GM18519 (cell line): Measurements from ENCODE around the gene SLC2A3.
A peak's percentile ranks its signal among the peaks of the same experiment; 100 is the strongest.
"Not testable (repeated sequence)": the region's sequence is repeated elsewhere in the genome, so short reads cannot be mapped to it uniquely, and the experiment has no call there.

Experiments used
- ATAC-seq: cut with Tn5 transposase; IDR thresholded peaks from one replicate; pipeline ENCODE4 v1.9.1; 2021; ENCODE audit warnings: mild to moderate bottlenecking, moderate library complexity; ENCODE audit not compliant: unreplicated experiment, low FRiP score

The SLC2A3 gene

DNA sequence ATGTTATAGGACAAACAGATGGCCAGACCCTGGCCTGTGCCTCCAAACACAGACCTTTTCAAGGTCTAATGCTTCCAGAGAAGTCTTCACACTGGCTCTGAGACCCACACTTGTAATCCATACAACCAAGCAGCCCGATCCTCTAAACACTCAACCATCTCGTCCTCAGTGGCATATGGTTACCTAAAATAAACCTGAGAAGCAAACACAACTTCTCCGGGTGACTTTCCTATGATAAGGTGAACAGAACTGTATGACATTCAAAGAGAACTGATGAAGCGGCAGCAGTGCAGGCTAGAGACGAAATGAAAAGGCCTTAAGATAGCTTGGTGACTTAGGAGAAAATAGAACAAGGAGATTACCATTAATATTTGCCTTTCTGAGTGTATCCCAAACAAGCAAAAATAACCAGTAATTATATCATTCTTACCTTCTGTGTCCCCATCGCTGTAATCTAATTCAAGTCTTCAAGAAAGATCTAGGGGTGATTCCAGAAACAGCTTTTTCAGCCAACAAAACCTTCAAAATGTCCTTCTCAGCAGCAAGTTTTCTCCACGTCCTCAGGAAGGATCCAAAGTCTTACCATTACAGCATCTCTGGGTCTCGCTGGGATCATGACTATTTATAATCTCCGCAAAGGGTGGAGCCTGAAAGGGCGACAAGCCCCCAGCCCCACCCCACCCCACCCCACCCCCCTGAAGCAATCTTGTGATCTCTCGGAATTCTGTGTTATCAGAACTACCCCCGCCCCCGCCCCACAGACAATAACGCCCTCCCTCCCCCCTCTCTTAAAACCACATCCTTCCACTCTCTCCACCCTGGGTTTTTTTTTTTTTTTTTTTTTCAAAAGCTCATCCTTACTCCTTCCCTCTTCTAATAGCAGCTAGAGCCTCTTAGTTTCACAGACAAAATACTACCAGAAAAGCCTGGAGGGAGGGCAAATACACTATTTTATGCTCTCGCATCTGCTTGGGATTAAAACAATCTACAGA lies at the start of gene SLC2A3:
Gene SLC2A3 (minus strand): TSS at position 598 of the 992 bp plus-strand sequence. CDS start 153 bp downstream, at position 445.
- no peak for ATAC-seq

DNA sequence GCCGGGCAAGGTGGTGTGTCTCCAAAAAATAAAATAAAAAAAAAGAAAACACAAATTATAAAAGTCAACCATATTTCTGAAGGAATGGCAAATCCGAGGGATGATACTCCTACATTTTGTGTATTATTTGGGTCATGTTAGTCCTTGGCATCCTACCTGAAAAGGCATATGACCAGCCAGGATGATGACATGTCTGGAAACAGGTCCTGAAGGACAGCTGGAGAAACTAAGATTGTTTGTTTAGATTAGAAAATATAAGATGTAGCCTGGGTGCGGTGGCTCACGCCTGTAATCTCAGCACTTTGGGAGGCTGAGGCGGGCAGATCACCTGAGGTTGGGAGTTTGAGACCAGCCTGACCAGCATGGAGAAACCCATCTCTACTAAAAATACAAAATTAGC lies 48.9 kb upstream of the SLC2A3 start:
- no peak for ATAC-seq

DNA sequence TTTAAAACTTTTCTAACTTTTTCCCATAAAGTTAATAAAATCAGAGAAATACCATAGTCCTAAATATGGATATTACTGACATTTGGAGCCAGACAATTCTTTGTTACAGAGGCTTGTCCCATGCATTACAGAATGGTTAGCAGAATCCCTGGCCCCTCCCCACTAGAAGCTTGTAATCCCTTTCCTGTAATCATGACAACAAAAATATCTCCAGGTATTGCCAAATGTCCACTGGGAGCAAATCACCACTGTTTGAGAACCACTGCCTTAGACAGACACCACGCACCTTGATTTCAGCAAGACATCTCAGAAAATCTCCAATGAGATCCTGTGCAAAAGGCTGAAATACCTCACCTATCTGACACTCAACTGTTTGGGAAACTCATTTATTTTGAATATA lies 47.5 kb upstream of the SLC2A3 start:
- ATAC-seq: not testable (repeated sequence)

DNA sequence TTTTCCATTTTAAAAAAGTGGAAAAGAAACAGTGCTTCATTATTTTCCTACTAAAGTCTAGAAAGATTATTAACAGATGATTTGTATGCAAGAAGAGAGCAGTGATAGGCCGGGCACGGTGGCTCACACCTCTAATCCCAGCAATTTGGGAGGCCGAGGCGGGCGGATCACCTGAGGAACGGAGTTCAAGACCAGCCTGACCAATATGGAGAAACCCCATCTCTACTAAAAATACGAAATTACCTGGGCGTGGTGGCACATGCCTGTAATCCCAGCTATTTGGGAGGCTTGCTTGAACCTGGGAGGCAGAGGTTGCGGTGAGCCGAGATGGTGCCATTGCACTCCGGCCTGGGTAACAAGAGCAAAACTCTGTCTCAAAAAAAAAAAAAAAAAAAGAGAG lies 47.0 kb upstream of the SLC2A3 start:
- ATAC-seq: not testable (repeated sequence)

DNA sequence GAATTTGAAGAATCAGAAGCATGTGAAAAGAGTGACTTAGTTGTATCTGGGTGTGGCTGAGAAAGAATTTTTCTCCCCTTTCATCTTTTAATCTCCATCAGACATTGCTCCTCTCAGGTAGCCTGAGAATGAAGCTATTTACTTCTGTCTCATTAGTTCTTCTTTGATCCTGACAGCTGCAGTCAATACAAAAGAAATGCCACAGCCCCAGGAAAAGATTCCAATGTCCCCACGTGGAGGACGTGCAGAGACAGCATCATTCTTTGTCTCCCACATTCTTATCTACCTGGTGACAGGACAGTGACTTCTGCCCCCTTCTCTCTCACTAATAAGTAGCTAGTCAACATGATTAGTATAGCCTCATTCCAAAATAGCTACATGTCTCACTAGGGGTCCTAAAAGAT lies 46.3 kb upstream of the SLC2A3 start:
- ATAC-seq: not testable (repeated sequence)

DNA sequence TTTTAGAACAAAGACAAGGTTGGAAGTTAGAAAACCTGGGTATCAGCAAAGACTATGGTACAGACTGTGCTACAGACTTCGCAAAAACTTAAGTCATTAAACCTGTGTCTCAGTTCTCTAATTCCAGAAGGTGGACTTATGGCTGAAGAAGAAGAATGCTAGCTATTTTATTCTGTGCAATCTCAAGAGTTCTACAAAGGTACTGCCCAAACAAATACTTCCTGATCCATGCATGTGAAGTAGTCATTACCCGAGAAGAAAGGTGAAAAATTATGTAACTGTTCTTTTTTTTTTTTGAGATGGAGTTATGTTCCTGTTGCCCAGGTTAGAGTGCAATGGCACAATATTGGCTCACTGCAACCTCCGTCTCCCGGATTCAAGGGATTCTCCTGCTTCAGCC lies 45.5 kb upstream of the SLC2A3 start:
- no peak for ATAC-seq

DNA sequence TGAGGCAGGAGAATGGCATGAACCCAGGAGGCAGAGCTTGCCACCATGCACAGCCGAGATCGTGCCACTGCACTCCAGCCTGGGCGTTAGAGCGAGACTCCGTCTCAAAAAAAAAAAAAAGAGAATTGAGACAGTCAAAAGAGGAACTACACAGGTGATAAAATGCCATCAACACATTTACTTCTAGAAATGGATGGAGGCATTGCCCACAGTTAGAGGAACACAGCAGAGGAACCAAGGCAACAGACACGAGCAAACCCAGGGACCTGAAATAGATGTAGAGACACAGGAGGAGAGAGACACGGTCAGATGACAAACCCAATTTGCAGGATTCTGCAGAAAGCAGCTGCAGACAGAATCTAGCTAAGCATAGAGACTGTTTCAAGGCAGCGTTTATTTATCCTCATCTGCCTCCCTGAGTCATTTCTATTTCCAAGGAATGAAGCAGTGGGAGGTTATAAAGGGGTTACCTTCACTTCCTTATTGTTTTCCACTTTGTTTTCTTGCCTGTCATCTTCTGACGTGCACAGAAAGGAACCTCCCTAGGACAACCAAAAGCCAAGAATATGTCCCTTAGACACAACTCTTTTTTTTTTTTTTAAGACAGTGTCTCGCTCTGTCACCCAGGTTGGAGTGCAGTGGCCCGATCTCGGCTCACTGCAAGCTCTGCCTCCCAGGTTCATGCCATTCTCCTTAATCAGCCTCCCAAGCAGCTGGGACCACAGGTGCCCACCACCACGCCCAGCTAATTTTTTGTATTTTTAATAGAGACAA lies 41.6 kb upstream of the SLC2A3 start:
- ATAC-seq: not testable (repeated sequence)

DNA sequence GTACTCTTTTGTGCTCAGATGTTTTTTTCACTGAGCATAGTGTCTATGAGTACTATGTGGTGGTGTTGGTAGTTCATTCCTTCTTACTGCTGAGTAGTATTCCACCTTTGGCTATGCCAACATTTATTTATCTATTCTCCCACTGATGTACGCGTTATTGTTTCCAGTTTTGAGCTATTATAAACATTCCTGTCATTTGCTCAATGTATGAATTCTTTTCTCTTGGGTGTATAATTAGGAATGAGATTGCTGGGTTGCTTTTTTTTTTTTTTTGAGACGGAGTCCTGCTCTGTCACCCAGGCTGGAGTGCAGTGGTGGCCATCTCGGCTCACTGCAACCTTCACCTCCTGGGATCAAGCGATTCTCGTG lies 37.5 kb upstream of the SLC2A3 start:
- no peak for ATAC-seq

DNA sequence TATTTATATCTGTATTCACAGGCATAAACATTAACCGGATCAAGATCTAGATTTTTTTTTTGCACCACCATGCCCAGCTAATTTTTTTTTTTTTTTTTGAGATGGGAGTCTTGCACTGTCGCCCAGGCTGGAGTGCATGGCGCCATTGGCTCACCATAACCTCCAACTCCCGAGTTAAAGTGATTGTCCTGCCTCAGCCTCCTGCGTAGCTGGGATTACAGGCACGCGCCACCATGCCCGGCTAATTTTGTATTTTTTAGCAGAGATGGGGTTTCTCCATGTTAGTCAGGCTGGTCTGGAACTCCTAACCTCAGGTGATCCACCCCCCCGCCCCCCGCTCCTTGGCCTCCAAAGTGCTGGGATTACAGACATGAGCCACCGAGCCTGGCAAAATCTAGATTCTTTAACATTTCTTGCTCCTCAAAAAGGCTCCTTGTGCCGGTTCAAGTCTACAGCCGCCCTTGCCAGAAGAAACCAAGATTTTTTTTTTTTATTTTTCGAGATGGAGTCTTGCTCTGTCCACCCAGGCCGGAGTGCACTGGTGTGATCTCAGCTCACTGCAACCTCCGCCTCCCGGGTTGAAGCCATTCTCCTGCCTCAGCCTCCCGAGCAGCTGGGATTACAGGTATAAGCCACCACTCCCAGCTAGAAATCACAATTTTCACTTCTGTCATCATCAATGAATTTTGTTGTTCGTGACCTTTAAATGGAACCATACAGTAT lies 36.9 kb upstream of the SLC2A3 start:
- ATAC-seq: no peak

DNA sequence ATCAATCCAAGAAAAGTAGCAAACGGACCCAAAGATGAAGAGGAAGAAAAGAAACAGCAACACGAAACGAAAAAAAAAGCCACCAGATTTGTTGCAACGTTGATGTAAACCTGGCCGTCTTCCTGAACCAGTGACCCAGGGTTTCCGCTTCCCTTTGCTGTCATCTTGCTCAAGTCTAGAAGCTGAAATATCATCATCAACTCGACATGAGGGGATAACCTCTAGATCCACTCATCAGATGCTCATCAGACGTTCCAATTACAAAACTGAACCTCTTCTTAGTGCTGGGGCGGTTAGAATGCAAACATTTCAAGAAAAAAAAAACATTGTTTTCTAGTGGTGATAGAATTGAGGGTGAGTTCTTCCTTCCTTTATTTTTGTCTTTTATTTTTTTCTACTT lies 36.3 kb upstream of the SLC2A3 start:
- ATAC-seq: not testable (repeated sequence)

DNA sequence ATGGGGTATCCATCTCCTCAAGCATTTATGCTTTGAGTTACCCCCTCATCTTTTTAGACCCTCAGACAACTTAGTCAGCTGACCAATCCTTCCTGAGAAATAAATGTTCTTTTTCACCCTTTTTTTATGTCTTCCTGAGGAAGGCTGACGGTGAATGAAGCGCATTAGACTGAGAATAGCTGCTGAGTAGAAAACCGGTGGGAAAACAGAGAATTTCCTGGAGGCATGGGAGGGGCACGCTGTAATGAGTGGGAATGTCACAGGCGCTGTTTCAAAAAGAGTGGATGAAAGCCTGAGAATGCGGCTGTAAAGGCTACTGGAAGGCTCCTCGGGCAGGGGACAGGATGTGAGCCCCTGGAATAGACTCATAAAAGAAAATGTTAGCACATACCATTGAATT lies 35.8 kb upstream of the SLC2A3 start:
- not testable (repeated sequence) for ATAC-seq

DNA sequence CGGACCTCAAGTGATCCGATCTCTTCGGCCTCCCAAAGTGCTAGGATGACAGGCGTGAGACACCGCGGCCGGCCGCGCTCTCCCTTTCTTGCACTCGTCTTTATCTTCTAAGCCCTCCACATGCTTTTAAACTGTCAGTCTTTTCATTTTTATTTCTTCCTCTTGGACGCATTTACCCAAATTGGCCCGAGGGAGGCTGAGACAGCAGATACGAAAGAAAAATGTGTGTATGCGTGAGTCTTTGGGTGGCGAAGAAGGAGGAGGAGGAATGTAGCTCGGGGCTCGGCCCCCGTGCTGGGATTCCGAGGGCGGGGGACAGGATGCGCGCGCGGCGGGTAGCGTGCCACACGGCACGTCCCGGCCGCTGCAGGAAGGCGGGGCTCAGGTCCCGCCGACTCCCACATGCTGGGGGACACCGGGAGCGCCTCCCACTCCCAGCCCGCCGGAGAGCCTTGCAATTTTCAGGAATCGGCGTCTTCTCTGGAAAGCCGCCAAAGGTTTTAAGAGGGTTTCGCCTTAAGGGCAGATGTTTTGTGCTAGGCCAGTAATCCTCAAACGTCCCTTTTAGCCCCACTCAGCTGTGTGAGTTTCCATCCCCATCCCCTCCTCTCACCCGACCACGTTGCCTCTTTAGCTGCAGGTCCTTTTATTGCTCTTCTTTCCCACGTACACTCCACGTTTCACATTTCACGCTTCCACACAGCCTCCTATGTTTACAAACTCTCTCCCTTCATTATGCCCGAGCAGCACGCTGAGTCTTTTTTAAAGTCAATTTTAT lies 34.7 kb upstream of the SLC2A3 start:
- ATAC-seq: peak; percentile 67

DNA sequence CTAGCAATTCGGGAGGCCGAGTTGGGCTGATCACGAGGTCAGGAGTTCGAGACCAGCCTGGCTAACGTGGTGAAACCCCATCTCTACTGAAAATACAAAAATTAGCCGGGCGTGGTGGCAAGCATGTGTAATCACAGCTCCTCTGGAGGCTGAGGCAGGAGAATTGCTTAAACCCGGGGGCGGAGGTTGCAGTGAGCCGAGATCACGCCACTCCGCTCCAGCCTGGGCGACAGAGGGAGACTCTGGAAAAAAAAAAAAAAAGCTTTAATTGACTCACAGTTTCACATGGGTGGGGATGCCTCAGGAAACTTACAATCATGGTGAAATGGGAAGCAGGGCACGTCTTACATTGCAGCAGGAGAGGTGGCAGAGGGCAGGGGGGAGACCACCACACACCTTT lies 30.6 kb upstream of the SLC2A3 start:
- ATAC-seq: no peak

DNA sequence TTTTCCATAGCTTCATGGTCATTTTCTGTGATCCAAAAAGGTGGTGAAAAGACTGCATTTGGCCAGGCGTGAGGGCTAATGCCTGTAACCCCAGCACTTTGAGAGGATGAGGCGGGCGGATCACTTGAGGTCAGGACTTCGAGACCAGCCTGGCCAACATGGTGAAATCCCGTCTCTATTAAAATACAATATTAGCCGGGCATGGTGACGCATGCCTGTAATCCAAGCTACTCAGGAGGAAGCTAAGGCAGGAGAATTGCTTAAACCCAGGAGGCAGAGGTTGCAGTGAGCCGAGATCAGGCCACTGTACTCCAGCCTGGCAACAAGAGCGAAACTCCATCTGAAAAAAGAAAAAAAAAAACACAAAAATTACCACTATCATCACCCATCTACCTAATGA lies 28.7 kb upstream of the SLC2A3 start:
- not testable (repeated sequence) for ATAC-seq

DNA sequence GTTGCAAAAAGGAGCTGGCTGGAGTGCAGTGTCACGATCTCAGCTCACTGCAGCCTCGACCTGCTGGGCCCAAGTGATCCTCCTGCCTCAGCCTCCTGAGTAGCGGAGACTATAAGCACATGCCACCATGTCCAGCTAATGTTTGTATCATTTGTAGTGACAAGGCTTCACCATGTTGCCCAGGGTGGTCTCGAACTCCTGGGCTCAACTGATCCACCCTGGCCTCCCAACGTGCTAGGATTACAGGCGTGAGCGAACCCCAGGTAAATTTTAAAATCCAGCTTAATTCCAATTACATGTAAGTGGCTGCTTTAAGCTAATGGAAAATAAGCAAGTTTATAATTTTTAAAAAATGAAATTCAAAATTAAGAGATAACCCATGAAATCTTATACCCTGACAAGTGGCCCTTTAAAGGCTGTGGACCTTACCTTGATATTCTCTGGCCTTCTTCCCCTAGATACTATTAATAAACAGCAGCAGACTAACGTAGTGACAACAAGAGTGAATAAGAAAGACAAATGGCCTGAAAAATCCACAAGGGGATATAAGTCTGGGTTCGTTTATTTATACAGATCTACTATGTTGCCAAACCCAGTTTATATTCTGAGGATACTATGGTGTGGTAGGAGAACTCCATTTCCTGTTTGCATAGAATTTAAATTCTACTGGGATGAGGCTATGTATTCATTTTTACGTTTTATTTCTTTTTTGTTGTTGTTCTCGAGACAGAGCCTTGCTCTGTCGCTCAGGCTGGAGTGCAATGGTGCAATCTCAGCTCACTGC lies 25.6 kb upstream of the SLC2A3 start:
- ATAC-seq: no peak

DNA sequence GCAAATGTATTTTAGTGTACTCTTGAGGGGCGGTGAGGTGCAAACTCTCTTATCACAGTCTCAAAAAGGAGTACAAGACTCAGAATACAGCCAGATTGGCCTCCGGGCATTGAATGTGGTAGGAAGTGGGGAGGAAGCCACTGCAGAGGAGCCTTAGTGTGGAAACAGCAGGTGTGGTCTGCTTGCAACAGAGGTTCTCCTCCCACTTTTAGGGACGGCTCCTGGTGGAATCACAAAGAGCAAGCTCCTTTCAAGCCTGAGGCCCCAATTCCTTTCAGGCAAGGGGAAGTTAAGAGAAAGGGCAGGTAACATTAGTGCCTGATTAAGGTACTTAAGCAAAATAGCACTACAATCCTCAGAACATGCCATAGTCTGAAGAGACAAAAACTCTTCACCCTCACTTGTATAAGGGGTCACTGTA lies 23.7 kb upstream of the SLC2A3 start:
- ATAC-seq: no peak

DNA sequence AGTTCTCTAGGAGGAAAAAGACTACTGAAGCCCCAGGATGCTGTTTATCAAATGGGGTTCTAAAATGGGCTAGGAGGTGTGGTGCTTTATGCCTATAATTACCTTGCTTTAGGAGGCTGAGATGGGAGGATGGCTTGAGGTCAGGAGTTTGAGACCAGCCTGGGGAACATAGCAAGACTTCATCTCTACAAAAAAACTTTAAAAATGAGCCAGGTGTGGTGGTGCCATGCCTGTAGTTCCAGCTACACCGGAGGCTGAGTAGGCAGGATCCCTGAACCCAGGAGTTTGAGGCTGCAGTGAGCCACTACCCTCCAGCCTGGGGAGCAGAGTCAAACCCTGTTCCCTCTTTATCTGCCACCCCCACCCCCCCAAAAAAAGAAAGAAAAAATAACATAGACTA lies 23.3 kb upstream of the SLC2A3 start:
- no peak for ATAC-seq

DNA sequence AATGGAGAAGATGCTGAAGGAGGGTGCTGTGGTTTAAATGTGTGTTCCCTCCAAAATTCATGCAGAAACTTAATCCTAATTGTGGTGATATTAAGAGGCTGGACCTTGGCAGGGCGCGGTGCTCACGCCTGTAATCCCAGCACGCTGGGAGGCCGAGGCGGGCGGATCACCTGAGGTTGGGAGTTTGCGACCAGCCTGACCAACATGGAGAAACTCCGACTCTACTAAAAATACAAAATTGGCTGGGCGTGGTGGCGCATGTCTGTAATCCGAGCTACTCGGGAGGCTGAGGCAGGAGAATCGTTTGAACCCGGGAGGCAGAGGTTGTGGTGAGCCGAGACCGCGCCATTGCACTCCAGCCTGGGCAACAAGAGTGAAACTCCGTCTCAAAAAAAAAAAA lies 18.9 kb upstream of the SLC2A3 start:
- ATAC-seq: not testable (repeated sequence)

DNA sequence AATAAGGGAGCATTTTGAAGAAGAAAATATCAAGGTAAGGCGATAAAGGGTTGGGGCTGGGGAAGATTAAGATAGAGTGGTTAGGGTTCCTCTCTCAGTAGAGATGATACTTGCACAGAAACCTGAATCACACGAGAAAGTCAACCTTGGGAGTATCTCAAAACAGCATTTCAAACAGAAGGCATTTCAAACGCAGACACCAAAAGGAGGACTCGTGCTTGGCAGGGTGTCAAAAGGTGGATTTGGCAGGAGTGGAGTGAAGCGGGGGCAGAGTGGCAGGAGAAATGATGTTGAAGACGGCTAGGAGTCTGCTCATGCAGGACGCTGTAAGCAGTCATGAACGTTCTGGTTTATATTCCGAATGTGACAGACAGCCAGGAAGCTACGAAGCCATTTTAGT lies 18.4 kb upstream of the SLC2A3 start:
- ATAC-seq: not testable (repeated sequence)
